ENCODE results near the gene MEX3D.
"Not testable (repeated sequence)": the region's sequence is repeated elsewhere in the genome, so short reads cannot be mapped to it uniquely, and the experiment has no call there.

The MEX3D gene

DNA sequence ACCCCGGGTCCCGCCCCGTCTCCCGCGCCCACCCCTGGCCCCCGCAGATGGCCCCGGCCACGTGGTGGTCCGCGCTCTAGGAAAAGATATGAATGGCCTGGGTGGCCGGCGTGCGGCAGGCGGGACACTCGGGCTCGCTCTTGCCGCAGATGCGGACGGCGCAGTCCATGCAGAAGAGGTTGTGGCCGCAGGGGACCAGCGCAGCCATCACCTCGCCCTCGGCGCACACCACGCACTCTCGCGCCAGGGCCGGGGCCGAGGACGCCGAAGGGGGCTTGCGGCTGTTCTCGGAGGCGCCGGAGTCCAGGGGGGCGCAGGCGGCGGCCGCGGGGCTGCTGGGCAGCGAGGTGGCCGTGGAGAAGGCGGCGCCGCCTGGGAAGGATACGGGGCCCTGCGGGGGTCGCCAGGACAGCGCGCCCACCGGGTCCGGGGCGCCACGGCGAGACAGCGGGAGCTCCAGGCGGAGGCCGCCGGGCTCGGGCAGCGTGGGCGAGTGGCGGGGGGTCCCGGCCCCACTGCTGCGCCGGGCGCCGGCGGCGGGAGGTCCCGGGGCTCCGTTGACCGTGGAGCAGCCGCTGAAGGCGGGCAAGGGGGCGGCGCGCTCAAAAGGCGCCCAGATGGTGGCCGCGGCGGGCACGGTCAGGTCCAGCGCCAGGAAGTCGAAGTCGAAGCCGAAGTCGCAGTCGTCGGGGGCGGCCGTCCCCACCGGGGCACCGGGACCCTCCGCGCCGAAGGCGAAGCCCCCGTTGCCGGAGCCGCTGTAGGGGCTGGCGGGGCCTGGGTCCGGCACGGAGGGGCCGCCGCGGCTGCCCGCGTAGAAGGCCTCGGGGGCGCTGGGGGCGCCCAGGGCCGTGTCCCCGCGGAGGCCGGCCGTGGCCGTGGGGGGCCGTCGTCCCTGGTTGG lies 12.4 kb downstream of the MEX3D start:
- H3K4me3 ChIP-seq (ENCODE audit: low read depth, low read length): no peak overlapping the region
- TF ChIP-seq, protein P1, sequence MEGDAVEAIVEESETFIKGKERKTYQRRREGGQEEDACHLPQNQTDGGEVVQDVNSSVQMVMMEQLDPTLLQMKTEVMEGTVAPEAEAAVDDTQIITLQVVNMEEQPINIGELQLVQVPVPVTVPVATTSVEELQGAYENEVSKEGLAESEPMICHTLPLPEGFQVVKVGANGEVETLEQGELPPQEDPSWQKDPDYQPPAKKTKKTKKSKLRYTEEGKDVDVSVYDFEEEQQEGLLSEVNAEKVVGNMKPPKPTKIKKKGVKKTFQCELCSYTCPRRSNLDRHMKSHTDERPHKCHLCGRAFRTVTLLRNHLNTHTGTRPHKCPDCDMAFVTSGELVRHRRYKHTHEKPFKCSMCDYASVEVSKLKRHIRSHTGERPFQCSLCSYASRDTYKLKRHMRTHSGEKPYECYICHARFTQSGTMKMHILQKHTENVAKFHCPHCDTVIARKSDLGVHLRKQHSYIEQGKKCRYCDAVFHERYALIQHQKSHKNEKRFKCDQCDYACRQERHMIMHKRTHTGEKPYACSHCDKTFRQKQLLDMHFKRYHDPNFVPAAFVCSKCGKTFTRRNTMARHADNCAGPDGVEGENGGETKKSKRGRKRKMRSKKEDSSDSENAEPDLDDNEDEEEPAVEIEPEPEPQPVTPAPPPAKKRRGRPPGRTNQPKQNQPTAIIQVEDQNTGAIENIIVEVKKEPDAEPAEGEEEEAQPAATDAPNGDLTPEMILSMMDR (IDR thresholded peaks at IDR 0.05; ENCODE audit: control insufficient read depth, extremely low read depth, insufficient read depth): no peak
- no peak for DNase-seq (ENCODE audit: low read depth)

DNA sequence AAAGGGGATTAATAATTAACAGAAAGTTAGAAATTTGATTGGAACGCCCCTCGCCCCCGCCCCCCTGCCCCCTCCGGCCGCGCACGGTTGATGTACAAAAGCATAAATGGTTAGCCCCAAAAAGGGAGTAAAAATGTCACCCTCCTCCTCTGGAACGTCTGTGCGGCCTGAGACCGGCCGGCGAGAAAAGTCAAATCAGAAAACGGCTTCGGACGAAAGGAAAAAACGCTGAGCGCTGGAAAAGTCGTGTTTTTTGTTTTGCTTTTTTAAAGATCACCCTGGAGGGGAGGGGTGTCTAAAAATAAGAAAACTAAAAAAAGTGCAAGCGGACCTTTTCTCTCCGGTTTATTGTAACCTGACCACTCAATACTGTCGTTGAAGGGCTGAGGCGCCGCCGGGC lies 13.2 kb downstream of the MEX3D start:
- no peak for DNase-seq (ENCODE audit: low read depth)
- no peak overlapping the region for H3K4me3 ChIP-seq (ENCODE audit: low read depth, low read length)
- TF ChIP-seq, protein P1 (IDR thresholded peaks at IDR 0.05; ENCODE audit: control insufficient read depth, extremely low read depth, insufficient read depth): no peak

DNA sequence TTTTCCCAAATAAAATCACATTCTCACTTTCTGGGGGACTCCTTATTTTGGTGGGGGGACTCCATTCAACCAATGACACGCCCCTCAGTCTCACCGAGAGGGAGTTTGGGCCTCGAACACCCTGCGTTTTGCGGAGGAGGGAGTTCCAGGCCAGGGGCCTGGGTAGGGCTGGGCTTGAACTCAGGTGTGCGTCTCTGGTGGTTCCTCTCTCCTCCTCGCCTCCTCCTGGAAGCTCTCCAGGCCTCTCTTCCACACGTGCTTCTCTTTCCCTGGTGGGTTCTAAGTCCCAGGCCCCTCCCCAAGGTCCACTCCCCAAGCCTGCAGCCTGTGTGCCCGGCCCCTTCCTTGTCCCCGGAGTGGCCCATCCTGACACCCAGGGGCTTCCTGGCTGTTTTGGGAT lies 14.7 kb downstream of the MEX3D start:
- no peak overlapping the region for H3K4me3 ChIP-seq (ENCODE audit: low read depth, low read length)
- TF ChIP-seq, protein P1 (IDR thresholded peaks at IDR 0.05; ENCODE audit: control insufficient read depth, extremely low read depth, insufficient read depth): no peak
- no peak for DNase-seq (ENCODE audit: low read depth)

- H3K4me3 ChIP-seq (ENCODE audit: low read depth, low read length): no peak overlapping the region
- no peak for DNase-seq (ENCODE audit: low read depth)
- TF ChIP-seq, protein P1 (IDR thresholded peaks at IDR 0.05; ENCODE audit: control insufficient read depth, extremely low read depth, insufficient read depth): no peak
These were observed 16.8 kb downstream of the MEX3D start for GRCh38 chr19:1551068-1552040.

DNA sequence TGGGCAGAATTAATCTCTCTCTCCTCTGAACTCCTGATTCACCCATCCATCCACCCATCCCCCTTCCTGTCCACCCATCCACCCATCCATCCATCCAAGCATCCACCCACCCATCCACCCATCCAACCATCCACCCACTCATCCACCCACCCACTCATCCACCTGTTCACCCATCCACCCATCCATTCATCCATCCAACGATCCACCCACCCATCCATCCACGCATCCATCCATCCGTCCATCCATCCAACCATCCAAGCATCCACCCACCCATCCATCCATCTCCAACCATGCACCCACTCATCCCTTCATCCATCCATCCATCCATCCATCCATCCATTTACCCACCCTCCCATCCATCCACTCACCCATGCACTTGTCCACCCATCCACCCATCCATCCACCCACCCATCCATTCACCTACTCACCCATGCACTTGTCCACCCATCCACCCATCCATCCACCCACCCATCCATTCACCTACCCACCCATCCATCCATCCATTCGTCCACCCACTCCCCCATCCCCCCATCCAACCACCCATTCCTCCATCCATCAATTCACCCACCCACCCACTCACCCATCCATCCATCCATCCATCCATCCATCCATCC lies 18.7 kb downstream of the MEX3D start:
- DNase-seq (ENCODE audit: low read depth): no peak

DNA sequence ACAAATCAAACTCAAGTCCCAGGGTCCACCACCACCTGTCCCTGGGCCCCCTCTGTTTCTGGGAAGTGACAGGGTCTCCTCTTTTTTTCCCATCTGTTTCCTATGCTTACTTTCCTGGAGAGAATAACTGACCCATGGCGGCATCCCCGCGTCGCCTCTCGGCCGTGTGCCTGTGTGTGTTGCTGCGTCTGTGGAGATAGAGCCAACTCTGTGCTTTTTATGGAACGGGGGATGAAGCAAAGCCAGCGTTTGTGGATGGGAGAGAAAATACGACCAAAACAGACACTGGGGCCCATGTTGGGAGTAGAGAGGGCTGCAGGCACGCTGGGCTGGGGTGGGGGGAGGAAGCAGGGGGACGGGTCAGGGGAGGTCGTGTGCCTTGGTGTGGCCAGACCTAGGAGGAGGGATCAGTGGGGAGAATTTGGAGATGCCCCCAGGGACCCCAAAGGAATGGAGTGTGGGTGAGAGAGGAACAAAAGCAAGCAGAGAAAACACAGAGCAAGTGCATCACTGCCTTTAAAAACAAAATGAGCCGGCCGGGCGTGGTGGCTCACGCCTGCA lies 27.7 kb downstream of the MEX3D start:
- H3K4me3 ChIP-seq (ENCODE audit: low read depth, low read length): no peak overlapping the region
- no peak for DNase-seq (ENCODE audit: low read depth)
- TF ChIP-seq, protein P1 (IDR thresholded peaks at IDR 0.05; ENCODE audit: control insufficient read depth, extremely low read depth, insufficient read depth): no peak

More for the DNA sequence above, 18.7 kb downstream of the MEX3D start:
- H3K4me3 ChIP-seq (ENCODE audit: low read depth, low read length): no peak overlapping the region
- TF ChIP-seq, protein P1 (IDR thresholded peaks at IDR 0.05; ENCODE audit: control insufficient read depth, extremely low read depth, insufficient read depth): no peak

DNA sequence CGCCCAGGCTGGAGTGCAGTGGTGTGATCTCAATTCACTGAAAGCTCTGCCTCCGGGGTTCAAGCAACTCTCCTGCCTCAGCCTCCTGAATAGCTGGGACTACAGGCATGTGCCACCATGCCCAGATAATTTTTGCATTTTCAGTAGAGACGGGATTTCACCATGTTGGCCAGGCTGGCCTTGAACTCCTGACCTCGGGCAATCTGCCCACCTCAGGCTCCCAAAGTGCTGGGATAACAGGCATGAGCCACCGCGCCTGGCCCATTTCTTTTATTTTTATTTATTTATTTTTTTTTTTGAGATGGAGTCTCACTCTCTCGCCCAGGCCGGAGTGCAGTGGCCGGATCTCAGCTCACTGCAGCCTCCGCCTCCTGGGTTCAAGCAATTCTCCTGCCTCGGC lies 28.4 kb downstream of the MEX3D start:
- H3K4me3 ChIP-seq (ENCODE audit: low read depth, low read length); DNase-seq (ENCODE audit: low read depth): not testable (repeated sequence)
